NCI-H2171 treated with DMSO at 0.1 percent for 48 hours (cell line): Measurements from ENCODE around the gene ATP11C.
A peak's percentile ranks its signal among the peaks of the same experiment; 100 is the strongest.
"Not testable (repeated sequence)": the region's sequence is repeated elsewhere in the genome, so short reads cannot be mapped to it uniquely, and the experiment has no call there.

Source experiments
- DNase-seq: peaks from one replicate; lab custom pipeline; 2025; lab: John Stamatoyannopoulos, UW

ATP11C gene

GRCh38 chrX:139924069-139924695 lies 8.7 kb downstream of the ATP11C start:
- peak; percentile 3 for DNase-seq

DNA sequence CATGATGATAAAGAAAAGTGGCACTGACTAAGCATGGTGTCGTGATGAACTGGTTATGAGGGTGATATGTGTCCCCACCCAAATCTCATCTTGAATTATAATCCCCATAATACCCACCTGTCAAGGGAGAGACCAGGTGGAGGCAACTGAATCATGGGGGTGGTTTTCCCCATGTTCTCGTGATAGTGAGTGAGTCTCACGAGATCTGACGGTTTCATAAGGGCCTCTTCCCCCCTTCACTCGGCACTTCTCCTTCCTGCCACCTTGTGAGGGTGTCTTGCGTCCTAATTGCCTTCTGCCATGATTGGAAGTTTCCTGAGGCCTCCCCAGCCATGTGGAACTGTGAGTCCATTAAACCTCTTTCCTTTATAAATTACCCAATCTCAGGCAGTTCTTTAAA lies 11.7 kb downstream of the ATP11C start:
- not testable (repeated sequence) for DNase-seq

- DNase-seq = no peak
Observed at GRCh38 chrX:139920316-139920715, 12.5 kb downstream of the ATP11C start.

DNA sequence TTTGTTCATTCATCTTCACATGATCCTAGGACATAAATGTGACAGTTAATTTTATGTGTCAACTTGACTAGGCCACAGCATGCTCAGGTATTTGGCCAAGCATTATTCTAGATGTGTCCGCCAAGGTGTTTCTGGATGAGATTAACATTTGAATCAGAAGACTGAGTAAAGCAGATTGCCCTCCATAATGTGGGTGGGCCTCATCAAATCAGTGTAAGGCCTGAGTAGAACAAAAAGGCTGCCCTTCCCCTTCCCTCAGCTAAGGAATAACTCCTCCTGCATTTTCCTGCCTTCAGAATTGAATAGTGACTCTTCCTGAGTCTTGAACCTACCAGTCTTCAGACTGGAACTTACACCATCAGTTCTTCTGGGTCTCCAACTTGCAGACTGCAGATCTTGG lies 18.4 kb downstream of the ATP11C start:
- DNase-seq = no peak

- DNase-seq = no peak
Observed at GRCh38 chrX:139909712-139910111, 23.1 kb downstream of the ATP11C start.

GRCh38 chrX:139907078-139907477 lies 25.8 kb downstream of the ATP11C start:
- DNase-seq = no peak

DNA sequence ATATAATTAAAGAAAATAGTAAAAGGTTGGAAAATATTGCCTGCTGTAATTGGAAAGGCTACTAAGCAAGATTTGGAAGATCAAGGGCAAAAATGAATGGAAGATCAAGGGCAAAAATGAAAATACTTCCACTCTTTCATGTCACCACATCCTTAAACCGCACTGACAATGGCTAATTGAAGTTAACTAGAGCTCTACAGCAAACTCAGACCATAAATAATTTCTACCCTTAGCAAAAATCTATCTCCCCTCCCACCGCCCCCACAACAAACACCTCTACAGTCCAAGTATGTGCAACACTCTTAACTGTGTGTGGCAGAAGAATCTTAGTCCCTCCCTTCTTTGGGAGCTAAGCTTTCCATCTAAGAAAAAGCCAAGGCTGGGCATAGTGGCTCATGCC lies 27.1 kb downstream of the ATP11C start:
- no peak for DNase-seq

- no peak for DNase-seq
Observed at GRCh38 chrX:139905051-139905450, 27.8 kb downstream of the ATP11C start.

DNA sequence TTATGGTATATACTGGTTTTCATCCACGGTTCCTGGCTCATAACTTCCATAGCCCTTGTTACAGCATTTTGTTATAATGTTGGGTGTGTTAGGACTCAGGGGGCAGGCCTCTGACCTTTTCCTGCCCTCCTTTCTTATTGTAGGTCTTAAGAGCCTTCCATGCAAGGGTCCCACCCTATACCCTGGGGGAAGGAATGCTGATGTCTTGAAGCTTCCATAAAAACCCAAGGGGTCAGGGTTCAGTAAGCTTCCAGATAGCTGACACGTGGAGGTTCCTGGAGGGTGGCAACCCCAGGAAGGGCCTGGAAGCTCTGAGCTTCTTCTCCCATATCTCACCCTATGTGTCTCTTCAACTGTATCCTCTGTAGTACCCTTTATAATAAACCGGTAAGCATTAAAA lies 29.6 kb downstream of the ATP11C start:
- no peak for DNase-seq

GRCh38 chrX:139902559-139902958 lies 30.3 kb downstream of the ATP11C start:
- DNase-seq = no peak

DNA sequence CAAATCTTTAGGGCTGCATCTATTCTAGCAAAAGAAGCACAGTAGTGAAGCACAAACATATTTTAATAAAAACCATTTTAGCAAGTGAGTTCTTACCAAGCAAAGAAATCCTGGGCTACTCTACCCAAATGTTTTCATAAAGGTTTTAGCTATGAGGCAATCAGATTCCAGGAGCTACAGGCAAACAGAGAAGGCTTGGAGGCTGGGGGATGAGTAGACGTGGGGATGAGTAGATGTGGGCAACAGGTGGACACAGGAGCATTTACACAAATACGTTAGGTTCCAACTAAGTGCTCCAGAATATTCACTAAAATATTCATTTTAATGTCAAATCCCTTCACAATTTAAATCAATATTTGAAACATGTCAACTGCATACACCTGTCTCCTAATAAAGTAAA lies 34.5 kb downstream of the ATP11C start:
- DNase-seq = no peak

DNA sequence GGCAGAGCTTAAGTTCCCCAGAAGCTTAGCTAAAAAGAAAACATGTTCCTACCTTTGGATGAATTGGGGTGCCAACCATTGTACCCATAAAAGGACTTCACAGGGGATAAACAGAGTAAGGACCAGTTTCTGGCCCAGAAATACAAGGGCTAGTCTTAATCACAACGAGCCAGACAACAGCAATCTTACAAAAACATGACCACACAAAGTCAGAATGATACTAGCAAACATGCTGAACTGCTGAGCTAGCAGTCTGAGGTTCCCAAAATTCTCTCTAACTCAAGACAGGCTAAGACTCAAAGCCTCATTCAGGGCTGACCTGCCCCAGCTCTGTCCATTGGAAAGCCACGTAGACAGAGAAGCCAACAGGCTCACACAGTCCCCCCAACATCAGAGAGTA lies 40.3 kb downstream of the ATP11C start:
- no peak for DNase-seq

GRCh38 chrX:139890991-139891700 lies 41.7 kb downstream of the ATP11C start:
- DNase-seq = no peak

DNA sequence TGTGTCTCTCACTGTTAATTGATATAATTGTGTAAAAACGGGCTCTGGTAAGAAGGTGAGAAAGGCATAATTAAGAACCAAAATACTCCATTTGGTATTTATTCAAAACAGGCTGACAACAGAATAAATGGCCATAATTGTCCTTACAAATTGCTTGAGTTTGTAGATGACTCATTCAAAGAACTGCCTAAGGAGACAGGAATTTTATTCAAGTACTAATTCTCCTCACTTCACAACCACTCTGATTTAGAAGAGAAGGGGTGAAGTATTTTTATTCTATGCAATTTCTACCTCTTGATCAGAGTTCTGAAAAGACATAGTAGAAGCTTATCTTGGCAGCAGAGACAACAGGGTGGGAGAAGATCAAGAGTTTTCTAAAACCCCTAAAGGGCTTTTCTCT lies 43.1 kb downstream of the ATP11C start:
- DNase-seq = no peak

GRCh38 chrX:139883984-139884383 lies 48.9 kb downstream of the ATP11C start:
- DNase-seq = no peak

GRCh38 chrX:139882299-139882698 lies 50.6 kb downstream of the ATP11C start:
- DNase-seq = no peak

DNA sequence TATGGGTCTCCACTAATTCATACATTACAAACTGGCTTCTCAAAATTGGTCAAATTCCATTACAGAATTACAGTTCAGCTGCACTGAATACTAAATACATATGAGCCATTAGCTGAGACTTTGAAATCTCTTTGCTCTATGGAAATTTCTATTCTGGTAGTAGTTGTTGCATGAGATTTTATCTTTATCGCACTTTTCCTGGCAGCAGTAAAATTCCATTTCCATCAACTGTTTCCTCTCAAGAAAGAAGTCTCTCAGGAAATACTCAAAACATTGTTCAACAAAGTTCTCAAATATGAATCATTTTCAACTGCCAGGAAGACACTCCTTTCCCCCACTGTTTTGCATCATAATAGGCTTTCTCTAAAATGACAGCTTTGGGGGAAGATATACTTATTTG lies 51.3 kb downstream of the ATP11C start:
- DNase-seq = no peak

GRCh38 chrX:139881130-139881529 lies 51.7 kb downstream of the ATP11C start:
- no peak for DNase-seq

GRCh38 chrX:139877710-139878414 lies 55.0 kb downstream of the ATP11C start:
- no peak for DNase-seq

DNA sequence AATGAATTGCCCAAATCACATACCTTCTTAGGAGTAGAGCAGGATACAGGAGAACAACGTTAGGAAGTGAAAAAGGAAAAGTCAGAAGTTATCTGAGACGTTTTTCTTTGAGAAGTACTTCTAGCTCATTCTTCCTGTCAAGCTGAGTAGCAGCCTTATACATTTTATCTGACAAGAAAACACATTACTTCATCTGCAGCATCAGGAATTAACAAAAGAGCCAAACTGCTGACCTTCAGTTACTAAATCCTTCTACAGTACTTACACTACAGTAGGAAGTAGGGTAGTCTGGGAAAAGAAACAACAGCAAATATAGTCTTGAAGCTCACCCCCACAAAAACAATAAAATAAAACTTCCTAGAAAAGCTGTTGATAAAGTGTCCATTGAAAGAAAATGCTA lies 57.0 kb downstream of the ATP11C start:
- no peak for DNase-seq

GRCh38 chrX:139869796-139870195 lies 63.1 kb downstream of the ATP11C start:
- no peak for DNase-seq

GRCh38 chrX:139864640-139865039 lies 68.2 kb downstream of the ATP11C start:
- no peak for DNase-seq

GRCh38 chrX:139862208-139862607 lies 70.6 kb downstream of the ATP11C start:
- DNase-seq = no peak
